ENCODE data around the gene ASMT. TPM values are rescaled to one million over a fixed set of nuclear protein-coding genes. Genes with fewer than 3 reads are reported as not detected.

The ASMT gene
- total RNA-seq, 1 donor from 2014 or later: not detected

DNA sequence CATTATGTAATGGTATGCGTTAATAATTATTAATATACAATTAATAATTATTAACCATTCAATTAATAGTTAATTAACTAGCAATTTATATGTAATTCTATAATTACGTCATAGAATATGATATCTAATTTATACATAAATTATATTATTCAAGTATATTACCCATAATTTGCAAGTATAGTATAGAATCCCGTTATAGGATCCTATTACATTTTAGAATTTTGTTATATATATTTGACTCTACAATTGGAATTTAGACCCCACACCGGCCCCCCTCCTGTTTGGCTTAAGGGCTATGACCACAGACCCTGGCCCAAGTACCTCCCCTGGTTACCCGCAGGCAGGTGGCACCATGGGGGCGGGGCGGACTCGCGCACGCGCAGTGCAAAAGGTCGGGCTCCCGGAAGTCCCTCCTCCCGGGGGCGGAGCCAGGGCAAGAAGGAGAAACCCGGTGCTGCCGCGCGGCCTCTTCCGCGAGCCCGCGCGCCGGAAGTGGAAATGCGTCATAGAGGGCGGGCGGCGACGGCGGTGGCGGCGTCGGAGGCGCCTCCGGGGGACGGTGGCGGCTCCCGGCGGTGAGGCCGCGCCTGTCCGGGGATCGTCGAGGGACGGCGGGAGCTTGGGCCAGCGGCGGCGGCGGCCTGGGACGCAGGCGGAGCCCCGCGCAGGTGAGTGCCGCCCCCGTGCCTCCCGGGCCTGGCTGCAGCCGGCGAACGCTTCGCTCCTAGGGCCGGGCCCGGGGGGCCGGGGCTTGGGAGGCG, 23.6 kb upstream of the ASMT start, which contains the start of gene AKAP17A:
AKAP17A (plus strand) TSS at position 503 of the 761 bp plus-strand sequence. CDS start 1,859 bp downstream, outside the sequence.
- Mint-ChIP-seq H3K27me3 (ENCODE audit: low read depth) (no peaks in the 10 kb centered on the region), H3K27ac (peak within 1 kb of the TSS; percentile 92), H3K4me1 (ENCODE audit: low read depth) (peaks cover 24% of the 10 kb centered on the region), H3K9me3 (no peaks in the 10 kb centered on the region), H3K4me3 (ENCODE audit: low read depth) (peak within 1 kb of the TSS; percentile 93), H3K36me3 (ENCODE audit: low read depth) (peaks cover 36% of the 10 kb centered on the region)
- DNase-seq (ENCODE audit: low spot score): peak; percentile 98
- intact Hi-C loops (cut with micrococcal nuclease): loop anchor here (1.0 to 10.0 kb wide), 7 partner anchors 54 to 1274 kb away; partner anchors contain the start of genes GTPBP6, IL3RA, P2RY8 and SLC25A6

GRCh38 chrX:1591863-1592469, 22.9 kb upstream of the ASMT start:
- DNase-seq (ENCODE audit: low spot score): no peak
- peak overlapping the region; percentile 92 for H3K27ac Mint-ChIP-seq
- no peaks in the 10 kb centered on the region for H3K9me3 Mint-ChIP-seq
- peak overlapping the region; percentile 93 for H3K4me3 Mint-ChIP-seq (ENCODE audit: low read depth)
- intact Hi-C loops (cut with micrococcal nuclease): loop anchor here (1.0 to 10.0 kb wide), 7 partner anchors 55 to 1275 kb away; partner anchors contain the start of genes GTPBP6, IL3RA, P2RY8 and SLC25A6
- peaks cover 38% of the 10 kb centered on the region for H3K36me3 Mint-ChIP-seq (ENCODE audit: low read depth)
- peaks cover 21% of the 10 kb centered on the region for H3K4me1 Mint-ChIP-seq (ENCODE audit: low read depth)
- H3K27me3 Mint-ChIP-seq (ENCODE audit: low read depth): no peaks in the 10 kb centered on the region

DNA sequence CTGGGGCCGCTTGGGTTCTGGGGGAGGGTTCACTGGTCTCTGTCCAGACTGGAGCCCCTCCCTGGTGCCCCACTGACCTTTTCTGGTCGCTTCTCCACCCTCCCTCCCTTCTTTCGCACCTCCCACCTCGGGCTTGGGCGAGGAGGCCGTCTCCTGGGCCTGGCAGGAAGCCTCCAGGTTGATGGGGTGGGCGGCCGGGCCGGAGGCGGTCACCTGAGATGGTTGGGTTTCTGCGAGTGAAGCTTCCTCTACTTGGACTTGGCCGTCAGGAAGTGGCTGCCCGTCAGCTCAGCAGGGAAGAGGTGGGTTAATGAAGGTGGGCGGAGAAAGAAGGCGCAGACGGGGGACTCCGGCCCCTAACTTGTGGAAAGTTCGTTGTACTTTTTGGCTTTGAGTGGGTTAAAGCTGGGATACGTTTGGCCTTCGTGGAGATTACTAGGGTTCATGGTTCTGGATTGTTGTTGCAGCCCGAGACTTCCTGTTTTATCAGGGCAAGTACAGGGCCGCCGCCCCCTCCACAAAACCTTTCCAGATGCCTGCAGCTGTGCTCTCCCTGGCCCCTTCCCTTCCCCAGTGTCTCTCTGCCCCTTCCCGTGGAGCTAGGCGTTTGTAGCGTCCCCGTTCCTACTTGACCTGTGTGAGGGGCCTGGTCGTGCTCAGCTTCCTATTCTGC, 22.3 kb upstream of the ASMT start:
- Mint-ChIP-seq H3K4me3 (ENCODE audit: low read depth) (peak overlapping the region; percentile 93), H3K9me3 (no peaks in the 10 kb centered on the region), H3K27me3 (ENCODE audit: low read depth) (no peaks in the 10 kb centered on the region), H3K36me3 (ENCODE audit: low read depth) (peaks cover 45% of the 10 kb centered on the region), H3K27ac (peak overlapping the region; percentile 92), H3K4me1 (ENCODE audit: low read depth) (peaks cover 21% of the 10 kb centered on the region)
- intact Hi-C loops (cut with micrococcal nuclease): loop anchor here (5.0 to 10.0 kb wide), 4 partner anchors 200 to 1275 kb away; partner anchors contain the start of genes GTPBP6, IL3RA and SLC25A6
- no peak for DNase-seq (ENCODE audit: low spot score)

DNA sequence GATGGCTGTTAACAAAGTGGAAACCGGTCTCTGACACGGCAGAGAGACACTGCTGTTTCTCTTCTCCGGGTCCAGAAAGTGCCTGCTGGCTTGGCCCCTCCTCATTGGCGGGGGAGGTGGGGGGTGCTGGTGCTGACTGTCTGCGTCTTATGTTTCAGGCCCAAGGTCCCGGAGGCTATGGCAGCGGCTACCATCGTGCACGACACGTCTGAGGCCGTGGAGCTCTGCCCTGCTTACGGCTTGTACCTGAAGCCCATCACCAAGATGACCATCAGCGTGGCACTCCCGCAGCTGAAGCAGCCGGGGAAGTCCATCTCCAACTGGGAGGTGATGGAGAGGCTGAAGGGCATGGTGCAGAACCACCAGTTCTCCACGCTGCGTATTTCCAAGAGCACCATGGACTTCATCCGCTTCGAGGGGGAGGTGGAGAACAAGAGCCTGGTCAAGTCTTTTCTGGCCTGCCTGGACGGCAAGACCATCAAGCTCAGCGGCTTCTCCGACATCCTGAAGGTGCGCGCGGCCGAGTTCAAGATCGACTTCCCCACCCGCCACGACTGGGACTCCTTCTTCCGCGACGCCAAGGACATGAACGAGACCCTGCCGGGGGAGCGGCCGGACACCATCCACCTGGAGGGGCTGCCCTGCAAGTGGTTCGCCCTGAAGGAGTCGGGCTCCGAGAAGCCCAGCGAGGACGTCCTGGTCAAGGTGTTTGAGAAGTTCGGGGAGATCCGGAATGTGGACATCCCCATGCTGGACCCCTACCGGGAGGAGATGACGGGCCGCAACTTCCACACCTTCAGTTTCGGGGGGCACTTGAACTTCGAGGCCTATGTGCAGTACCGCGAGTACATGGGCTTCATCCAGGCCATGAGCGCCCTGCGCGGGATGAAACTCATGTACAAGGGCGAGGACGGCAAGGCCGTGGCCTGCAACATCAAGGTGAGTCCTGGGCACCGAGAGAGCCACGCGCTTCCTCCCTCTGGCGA, 21.3 kb upstream of the ASMT start:
- intact Hi-C loops (cut with micrococcal nuclease): loop anchor here (5.0 to 10.0 kb wide), 4 partner anchors 201 to 1276 kb away; partner anchors contain the start of genes GTPBP6, IL3RA and SLC25A6
- Mint-ChIP-seq H3K27ac (peak overlapping the region; percentile 92), H3K4me3 (ENCODE audit: low read depth) (peak overlapping the region; percentile 93)

GRCh38 chrX:1595711-1596060, 19.2 kb upstream of the ASMT start:
- no peak for DNase-seq (ENCODE audit: low spot score)
- Mint-ChIP-seq H3K9me3 (no peaks in the 10 kb centered on the region), H3K4me1 (ENCODE audit: low read depth) (peaks cover 16% of the 10 kb centered on the region), H3K4me3 (ENCODE audit: low read depth) (peak overlapping the region; percentile 17), H3K27ac (no peak overlapping the region), H3K27me3 (ENCODE audit: low read depth) (no peaks in the 10 kb centered on the region), H3K36me3 (ENCODE audit: low read depth) (peaks cover 67% of the 10 kb centered on the region)
- intact Hi-C loops (cut with micrococcal nuclease): loop anchor here (10.0 kb wide), 1 partner anchor 261 kb away; the partner anchor contains the start of gene IL3RA

More for the DNA sequence above, 21.3 kb upstream of the ASMT start:
- Mint-ChIP-seq H3K36me3 (ENCODE audit: low read depth) (peaks cover 54% of the 10 kb centered on the region), H3K9me3 (no peaks in the 10 kb centered on the region), H3K27me3 (ENCODE audit: low read depth) (no peaks in the 10 kb centered on the region), H3K4me1 (ENCODE audit: low read depth) (peaks cover 21% of the 10 kb centered on the region)
- DNase-seq (ENCODE audit: low spot score): no peak

DNA sequence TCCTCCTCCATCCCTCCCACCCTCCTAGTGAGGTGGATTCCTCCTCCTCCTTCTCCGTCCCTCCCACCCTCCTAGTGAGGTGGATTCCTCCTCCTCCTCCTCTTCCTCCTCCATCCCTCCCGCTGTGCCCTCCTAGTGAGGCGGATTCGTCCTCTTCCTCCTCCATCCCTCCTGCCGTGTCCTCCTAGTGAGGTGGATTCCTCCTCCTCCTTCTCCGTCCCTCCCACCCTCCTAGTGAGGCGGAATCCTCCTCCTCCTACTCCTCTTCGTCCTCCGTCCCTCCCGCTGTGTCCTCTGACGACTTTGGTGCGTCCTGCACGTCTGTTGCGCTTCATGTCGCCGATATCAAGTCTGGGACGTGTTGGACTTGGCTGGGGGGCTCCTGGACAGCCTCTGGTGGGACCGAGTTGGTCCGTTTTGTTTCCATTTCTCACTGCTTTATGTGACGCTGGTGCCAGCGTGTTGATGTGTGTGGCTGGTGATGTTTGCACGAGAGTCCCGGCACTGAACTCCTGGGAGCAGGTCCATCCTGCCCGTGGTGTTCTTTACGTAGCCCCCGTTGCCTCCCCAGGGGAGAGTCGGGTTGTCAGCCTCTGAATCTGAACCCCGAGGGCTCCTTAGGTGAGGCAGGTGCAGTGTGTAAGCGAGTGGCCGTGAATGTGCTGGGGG, 18.0 kb upstream of the ASMT start:
- no peak overlapping the region for H3K27ac Mint-ChIP-seq
- no peak for DNase-seq (ENCODE audit: low spot score)
- peaks cover 14% of the 10 kb centered on the region for H3K4me1 Mint-ChIP-seq (ENCODE audit: low read depth)
- intact Hi-C loops (cut with micrococcal nuclease): loop anchor here (10.0 kb wide), 1 partner anchor 262 kb away; the partner anchor contains the start of gene IL3RA
- H3K4me3 Mint-ChIP-seq (ENCODE audit: low read depth): no peak overlapping the region
- H3K27me3 Mint-ChIP-seq (ENCODE audit: low read depth): no peaks in the 10 kb centered on the region
- no peaks in the 10 kb centered on the region for H3K9me3 Mint-ChIP-seq
- H3K36me3 Mint-ChIP-seq (ENCODE audit: low read depth): peaks cover 74% of the 10 kb centered on the region

GRCh38 chrX:1597345-1598020, 17.4 kb upstream of the ASMT start:
- intact Hi-C loops (cut with micrococcal nuclease): loop anchor here (10.0 kb wide), 1 partner anchor 263 kb away; the partner anchor contains the start of gene IL3RA
- H3K36me3 Mint-ChIP-seq (ENCODE audit: low read depth): peaks cover 80% of the 10 kb centered on the region

DNA sequence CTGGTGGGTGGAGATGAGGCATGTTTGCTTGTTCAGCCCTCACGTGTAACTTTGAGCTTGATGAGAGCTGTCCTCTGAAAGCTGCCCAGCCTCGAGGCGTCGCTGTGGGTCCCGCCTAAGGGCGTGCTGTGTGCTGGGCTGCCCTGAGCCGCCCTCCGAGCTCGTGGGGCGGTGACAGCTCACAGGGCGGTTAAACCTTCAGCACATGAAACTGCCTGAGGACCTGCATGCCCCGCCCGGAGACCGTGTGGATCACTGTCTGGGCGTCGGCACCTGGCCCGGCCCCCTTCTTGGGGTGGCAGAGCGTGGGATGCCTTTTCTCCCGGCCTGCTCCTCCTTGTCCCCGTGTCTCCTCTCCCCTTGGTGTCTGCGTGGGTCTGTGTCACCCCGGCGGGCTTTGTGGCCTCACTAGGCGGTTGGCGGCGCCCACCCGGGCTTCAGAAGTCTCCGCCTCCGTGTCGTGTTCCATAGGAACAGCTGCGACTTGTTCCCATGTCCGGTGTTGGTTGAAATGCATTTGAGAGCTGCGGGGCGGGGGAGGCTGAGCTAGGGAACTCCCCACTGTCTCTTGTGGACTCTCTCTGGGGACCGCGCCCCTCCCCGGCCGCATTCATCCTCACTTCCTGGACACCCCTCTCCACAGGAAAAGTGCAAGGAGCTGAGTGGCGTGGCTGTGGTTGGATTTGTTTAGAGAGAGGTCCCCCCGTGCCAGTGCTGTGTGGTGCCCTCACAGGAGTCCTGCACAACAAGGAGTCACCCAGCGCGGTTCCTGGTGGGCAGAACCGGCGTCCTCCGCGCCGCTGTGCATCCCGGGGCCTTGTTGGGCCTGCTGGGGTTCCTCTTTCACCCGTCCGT, 16.6 kb upstream of the ASMT start:
- Mint-ChIP-seq H3K27me3 (ENCODE audit: low read depth) (no peaks in the 10 kb centered on the region), H3K36me3 (ENCODE audit: low read depth) (peaks cover 80% of the 10 kb centered on the region), H3K4me1 (ENCODE audit: low read depth) (peaks cover 7% of the 10 kb centered on the region), H3K9me3 (no peaks in the 10 kb centered on the region), H3K4me3 (ENCODE audit: low read depth) (no peak overlapping the region), H3K27ac (no peak overlapping the region)
- DNase-seq (ENCODE audit: low spot score): no peak
- intact Hi-C loops (cut with micrococcal nuclease): loop anchor here (10.0 kb wide), 1 partner anchor 263 kb away; the partner anchor contains the start of gene IL3RA

More at GRCh38 chrX:1597345-1598020, 17.4 kb upstream of the ASMT start:
- H3K27ac Mint-ChIP-seq: no peak overlapping the region
- DNase-seq (ENCODE audit: low spot score): no peak
- no peaks in the 10 kb centered on the region for H3K9me3 Mint-ChIP-seq
- H3K27me3 Mint-ChIP-seq (ENCODE audit: low read depth): no peaks in the 10 kb centered on the region
- H3K4me1 Mint-ChIP-seq (ENCODE audit: low read depth): peaks cover 14% of the 10 kb centered on the region
- no peak overlapping the region for H3K4me3 Mint-ChIP-seq (ENCODE audit: low read depth)

DNA sequence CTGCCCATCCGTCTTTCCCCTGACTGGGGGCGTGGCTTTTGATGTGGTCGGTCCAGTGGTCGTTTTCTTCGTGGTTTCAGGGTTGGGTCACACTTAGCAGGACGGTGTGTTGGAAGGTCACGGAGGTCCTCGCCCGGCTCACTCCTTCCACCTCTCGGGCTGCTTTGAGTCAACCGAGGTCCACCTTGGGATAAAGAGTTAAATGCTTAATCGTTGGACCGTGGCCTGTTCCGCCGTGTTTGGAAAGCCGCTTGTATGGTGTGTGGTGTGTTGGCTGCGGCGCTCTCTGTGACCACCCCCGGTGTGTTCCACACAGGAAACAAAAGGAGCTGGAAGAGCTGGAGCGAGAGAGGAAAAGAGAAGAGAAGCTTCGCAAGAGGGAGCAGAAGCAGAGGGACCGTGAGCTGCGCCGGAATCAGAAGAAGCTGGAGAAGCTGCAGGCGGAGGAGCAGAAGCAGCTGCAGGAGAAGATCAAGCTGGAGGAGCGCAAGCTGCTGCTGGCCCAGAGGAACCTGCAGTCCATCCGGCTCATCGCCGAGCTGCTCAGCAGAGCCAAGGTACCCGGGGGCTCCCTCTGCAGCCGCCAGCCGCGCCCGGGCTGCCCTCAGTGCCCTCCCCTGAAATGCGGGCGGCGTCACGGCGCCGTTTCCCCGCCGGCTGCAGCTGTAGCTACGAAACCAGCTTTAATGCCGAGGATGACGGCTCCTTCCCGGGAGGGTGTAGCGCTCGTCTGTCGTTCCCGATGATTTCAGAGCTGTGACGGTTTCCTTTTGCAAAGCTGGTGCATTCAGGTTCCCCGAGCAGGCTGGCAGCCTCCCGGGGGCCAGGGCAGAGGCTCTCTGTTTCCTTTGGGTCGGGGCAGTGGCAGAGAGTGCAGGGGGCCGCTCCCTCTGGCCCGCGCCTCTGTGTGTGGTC, 15.7 kb upstream of the ASMT start:
- intact Hi-C loops (cut with micrococcal nuclease): loop anchor here (10.0 kb wide), 1 partner anchor 264 kb away; the partner anchor contains the start of gene IL3RA
- Mint-ChIP-seq H3K4me3 (ENCODE audit: low read depth) (no peak overlapping the region), H3K9me3 (no peaks in the 10 kb centered on the region), H3K27me3 (ENCODE audit: low read depth) (no peaks in the 10 kb centered on the region), H3K27ac (no peak overlapping the region), H3K36me3 (ENCODE audit: low read depth) (peaks cover 75% of the 10 kb centered on the region), H3K4me1 (ENCODE audit: low read depth) (peaks cover 3% of the 10 kb centered on the region)
- no peak for DNase-seq (ENCODE audit: low spot score)
